GM12878 (cell line): Measurements from ENCODE around the gene KCTD14.

Source experiments
- ATF3 ChIP-seq: IDR thresholded peaks from 2 replicates; pipeline ENCODE4 v1.6.1; 2011; ENCODE audit warnings: low read depth, mild to moderate bottlenecking, low read length, moderate library complexity, borderline replicate concordance; ENCODE audit errors: extremely low read depth
- CTCF ChIP-seq, 3 experiments: IDR thresholded peaks in 2 of 3; conservative IDR thresholded peaks in 1 of 3; 2 replicates each; pipeline ENCODE4 v1.5.1; 2011; ENCODE audit warnings: low read depth in 3 of 3, low read length in 3 of 3, mild to moderate bottlenecking in 3 of 3, control low read depth in 2 of 3, moderate library complexity in 2 of 3, inconsistent platforms in 1 of 3, mixed read lengths in 1 of 3; ENCODE audit not compliant: control insufficient read depth in 2 of 3, insufficient read depth in 1 of 3; ENCODE audit errors: extremely low read depth in 1 of 3
- EP300 ChIP-seq, 2 experiments: fragments of 150-350 bp in 1 of 2; IDR thresholded peaks; 2 replicates each; pipeline ENCODE4 v1.6.1; 2011 to 2012; ENCODE audit warnings: low read depth in 2 of 2, low read length in 2 of 2, borderline replicate concordance in 1 of 2, improper control_type of control experiment in 1 of 2, inconsistent platforms in 1 of 2; ENCODE audit not compliant: control insufficient read depth in 1 of 2
- TCF3 ChIP-seq: IDR thresholded peaks from 2 replicates; pipeline ENCODE4 v1.6.1; 2012; ENCODE audit warnings: low read depth, mild to moderate bottlenecking, low read length, borderline replicate concordance; ENCODE audit not compliant: insufficient read depth
- TF ChIP-seq, protein P1 (sequence below): IDR thresholded peaks from 2 replicates; pipeline ENCODE4 v1.6.1; 2011; ENCODE audit warnings: low read depth, low read length, improper control_type of control experiment, borderline replicate concordance

DNA sequence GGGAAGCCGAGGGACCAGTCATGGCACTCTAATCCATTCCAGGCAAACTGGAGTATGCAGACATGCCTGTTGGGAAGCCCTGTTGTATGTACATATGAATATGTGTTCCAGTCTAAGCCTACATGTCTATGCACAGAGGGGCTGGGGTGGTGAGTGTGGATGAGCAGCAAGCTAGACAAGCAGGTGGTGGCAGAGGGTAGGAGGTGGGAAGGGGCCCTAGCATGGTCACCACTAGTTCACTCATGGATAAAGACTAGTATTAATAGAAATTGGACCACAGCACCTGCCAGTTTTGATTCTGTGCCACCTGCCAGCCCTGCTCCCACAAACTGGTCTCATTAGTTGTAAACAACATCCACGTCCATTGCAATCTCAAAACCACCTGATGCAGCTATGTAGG, 42.1 kb upstream of the KCTD14 start:
- no peak for TF ChIP-seq EP300 (IDR thresholded peaks at IDR 0.05; ENCODE audit: borderline replicate concordance in 1 of 2, control insufficient read depth in 1 of 2, low read depth in 2 of 2, low read length in 2 of 2)
- no peak for TF ChIP-seq CTCF (IDR thresholded peaks at IDR 0.05 in 2 of 3, conservative IDR thresholded peaks at IDR 0.05 in 1 of 3; ENCODE audit: control insufficient read depth in 2 of 3, extremely low read depth in 1 of 3, insufficient read depth in 1 of 3, low read depth in 3 of 3, low read length in 3 of 3)
- TF ChIP-seq TCF3, result no peak
- no peak for TF ChIP-seq ATF3
- TF ChIP-seq, protein P1, sequence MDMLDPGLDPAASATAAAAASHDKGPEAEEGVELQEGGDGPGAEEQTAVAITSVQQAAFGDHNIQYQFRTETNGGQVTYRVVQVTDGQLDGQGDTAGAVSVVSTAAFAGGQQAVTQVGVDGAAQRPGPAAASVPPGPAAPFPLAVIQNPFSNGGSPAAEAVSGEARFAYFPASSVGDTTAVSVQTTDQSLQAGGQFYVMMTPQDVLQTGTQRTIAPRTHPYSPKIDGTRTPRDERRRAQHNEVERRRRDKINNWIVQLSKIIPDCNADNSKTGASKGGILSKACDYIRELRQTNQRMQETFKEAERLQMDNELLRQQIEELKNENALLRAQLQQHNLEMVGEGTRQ, result no peak
